Neuronal stem cell (in vitro differentiated cells): ENCODE measurements around the gene LSM14A.
A peak's percentile ranks its signal among the peaks of the same experiment; 100 is the strongest.
"Not testable (repeated sequence)": the region's sequence is repeated elsewhere in the genome, so short reads cannot be mapped to it uniquely, and the experiment has no call there.

Experiments
- DNase-seq: peaks from one replicate; pipeline ENCODE4 v3.0.0-alpha.2; 2013; ENCODE audit warnings: low spot score
- H2AFZ ChIP-seq: one replicate; pipeline ENCODE4 v1.6.1; 2013; ENCODE audit warnings: mild to moderate bottlenecking, low read length, inconsistent platforms
- H2AK5ac ChIP-seq: 2 replicates; pipeline ENCODE4 v1.6.1; 2013; ENCODE audit warnings: low read depth, mild to moderate bottlenecking, inconsistent platforms, low read length, moderate library complexity, mixed read lengths
- H2BK120ac ChIP-seq: 2 replicates; pipeline ENCODE4 v1.6.1; 2013; ENCODE audit warnings: low read depth, mild to moderate bottlenecking, inconsistent platforms, low read length, moderate library complexity, mixed read lengths
- H2BK12ac ChIP-seq: one replicate; pipeline ENCODE4 v1.6.1; 2013; ENCODE audit warnings: low read length, inconsistent platforms
- H2BK15ac ChIP-seq: 2 replicates; pipeline ENCODE4 v1.6.1; 2013; ENCODE audit warnings: mild to moderate bottlenecking, low read length, inconsistent platforms, mixed read lengths
- H2BK5ac ChIP-seq: one replicate; pipeline ENCODE4 v1.6.1; 2013; ENCODE audit warnings: inconsistent platforms, mild to moderate bottlenecking, low read length, moderate library complexity
- H3K14ac ChIP-seq: one replicate; pipeline ENCODE4 v1.6.1; 2013; ENCODE audit warnings: low read length, inconsistent platforms
- H3K18ac ChIP-seq: 2 replicates; pipeline ENCODE4 v1.6.1; 2013; ENCODE audit warnings: low read length, inconsistent platforms
- H3K23ac ChIP-seq: 2 replicates; pipeline ENCODE4 v1.6.1; 2013; ENCODE audit warnings: low read depth, mild to moderate bottlenecking, mixed read lengths, low read length, inconsistent platforms; ENCODE audit not compliant: poor library complexity
- H3K27ac ChIP-seq: replicated peaks from 3 replicates; pipeline ENCODE4 v1.5.1; 2013; ENCODE audit warnings: low read length, inconsistent platforms
- H3K27me3 ChIP-seq, 3 experiments: 2 replicates each; pipeline ENCODE4 v1.6.1; 2013; ENCODE audit warnings: low read length in 3 of 3, mild to moderate bottlenecking in 2 of 3, inconsistent platforms in 1 of 3, low read depth in 1 of 3, mixed read lengths in 1 of 3, moderate library complexity in 1 of 3; ENCODE audit not compliant: control insufficient read depth in 3 of 3, insufficient read depth in 3 of 3
- H3K36me3 ChIP-seq, 2 donors: replicated peaks in 1 of 2; 2 replicates each; pipeline ENCODE4 v1.6.1; 2013; ENCODE audit warnings: low read length in 2 of 2; ENCODE audit not compliant: control insufficient read depth in 2 of 2, insufficient read depth in 2 of 2
- H3K4ac ChIP-seq: 2 replicates; pipeline ENCODE4 v1.6.1; 2013; ENCODE audit warnings: inconsistent platforms, mild to moderate bottlenecking, low read length, moderate library complexity
- H3K4me1 ChIP-seq, 2 donors: 1 replicate in 1 of 2; 2 replicates in 1 of 2; pipeline ENCODE4 v1.6.1; 2013; ENCODE audit warnings: low read length in 2 of 2, low read depth in 1 of 2; ENCODE audit not compliant: control insufficient read depth in 2 of 2, insufficient read depth in 1 of 2
- H3K4me2 ChIP-seq: one replicate; pipeline ENCODE4 v1.6.1; 2013; ENCODE audit warnings: mild to moderate bottlenecking, low read length, inconsistent platforms; ENCODE audit not compliant: insufficient read depth, poor library complexity, severe bottlenecking
- H3K4me3 ChIP-seq, 2 donors: 2 replicates each; pipeline ENCODE4 v1.5.1; 2013; ENCODE audit warnings: low read length in 2 of 2, mild to moderate bottlenecking in 2 of 2, inconsistent platforms in 1 of 2, moderate library complexity in 1 of 2
- H3K79me1 ChIP-seq: one replicate; pipeline ENCODE4 v1.6.1; 2013; ENCODE audit warnings: low read depth, mild to moderate bottlenecking, inconsistent platforms, low read length, moderate library complexity
- H3K9ac ChIP-seq: one replicate; pipeline ENCODE4 v1.6.1; 2013; ENCODE audit warnings: mild to moderate bottlenecking, low read depth, low read length, inconsistent platforms; ENCODE audit not compliant: poor library complexity
- H3K9me3 ChIP-seq, 2 donors: replicated peaks in 1 of 2; 2 replicates each; pipeline versions ENCODE3 to v1.6.1; 2013; ENCODE audit warnings: low read length in 2 of 2, mild to moderate bottlenecking in 2 of 2, inconsistent platforms in 1 of 2, low read depth in 1 of 2, mixed read lengths in 1 of 2, moderate library complexity in 1 of 2; ENCODE audit not compliant: control insufficient read depth in 2 of 2, insufficient read depth in 1 of 2
- H4K8ac ChIP-seq: one replicate; pipeline ENCODE4 v1.6.1; 2013; ENCODE audit warnings: low read depth, mild to moderate bottlenecking, inconsistent platforms, low read length, moderate library complexity
- H4K91ac ChIP-seq: one replicate; pipeline ENCODE4 v1.6.1; 2013; ENCODE audit warnings: low read length, low read depth, mild to moderate bottlenecking, inconsistent platforms; ENCODE audit not compliant: poor library complexity
- WGBS, 2 donors: extraction: QIAGEN DNeasy Blood & Tissue Kit; methylation state at CpG; one replicate each; pipeline ENCODE4 v1.1.7; 2013; ENCODE audit warnings: missing lambda C conversion rate in 2 of 2, mixed read lengths in 1 of 2; ENCODE audit not compliant: insufficient read length in 2 of 2, insufficient replicate concordance in 1 of 2; ENCODE audit errors: extremely low coverage in 2 of 2; 5-methylcytosine and 5-hydroxymethylcytosine counted together

The LSM14A gene

DNA sequence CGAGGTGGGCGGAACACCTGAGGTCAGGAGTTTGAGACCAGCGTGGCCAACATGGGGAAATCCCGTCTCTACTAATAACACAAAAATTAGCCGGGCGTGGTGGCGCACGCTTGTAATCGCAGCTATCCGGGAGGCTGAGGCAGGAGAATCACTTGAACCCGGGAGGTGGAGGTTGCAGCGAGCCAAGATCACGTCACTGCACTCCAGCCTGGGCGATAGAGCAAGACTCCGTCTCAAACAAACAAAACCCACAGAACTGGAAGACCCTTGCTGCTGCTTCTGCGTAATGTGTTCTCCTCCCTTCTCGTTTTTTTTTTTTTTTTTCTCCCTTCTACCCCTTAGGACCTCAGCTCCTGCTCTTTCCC is 81.4 kb downstream of the LSM14A start:
- peak overlapping the region; percentile 71 for H3K4me2 ChIP-seq
- H3K36me3 ChIP-seq, H3K27me3 ChIP-seq, H3K4ac ChIP-seq, H3K18ac ChIP-seq, H2BK12ac ChIP-seq, H3K79me1 ChIP-seq, H3K9ac ChIP-seq, H3K4me1 ChIP-seq, H3K9me3 ChIP-seq, H4K8ac ChIP-seq, H3K23ac ChIP-seq, DNase-seq, H3K14ac ChIP-seq, H2BK5ac ChIP-seq, H3K27ac ChIP-seq, H2AK5ac ChIP-seq, H2BK15ac ChIP-seq, H4K91ac ChIP-seq, H2BK120ac ChIP-seq: not testable (repeated sequence)
- peak overlapping the region; percentile 97 for H2AFZ ChIP-seq
- no CpG with 5 or more reads among the region's 17 CpGs for WGBS, 2 donors
- peak overlapping the region; percentile 75 to 87 for H3K4me3 ChIP-seq

DNA sequence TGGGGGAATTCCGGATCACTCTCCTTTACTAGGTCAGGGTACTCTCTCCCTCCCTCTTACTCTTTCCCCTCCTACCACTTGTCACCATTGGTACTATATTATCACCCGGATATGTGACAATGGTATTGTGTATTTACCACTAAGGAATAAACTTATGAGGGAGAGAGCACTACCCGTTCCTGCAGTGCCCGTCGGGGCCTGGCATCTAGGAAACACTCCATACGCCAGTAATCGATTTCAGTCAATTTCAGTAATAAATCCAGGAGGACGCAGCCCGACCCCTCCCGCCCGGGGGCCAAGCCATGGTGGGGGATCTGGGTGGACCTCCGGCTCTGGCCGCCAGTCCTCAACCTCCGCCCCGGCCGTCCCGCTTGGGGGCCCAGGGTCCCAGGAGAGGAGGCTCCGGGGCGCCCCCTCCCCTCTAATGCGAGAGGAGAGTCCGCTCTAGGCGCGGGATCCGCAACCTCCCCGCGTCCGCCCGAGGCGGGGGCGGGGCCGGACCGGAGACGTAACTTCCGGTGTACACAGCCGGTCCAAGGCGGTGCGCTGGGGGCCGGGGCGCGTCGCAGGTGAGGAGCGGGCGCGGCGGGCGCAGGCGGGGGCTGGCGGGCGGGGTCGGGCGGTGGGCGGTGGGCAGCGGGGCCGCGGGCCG is 81.9 kb downstream of the LSM14A start, which contains the start of gene GARRE1:
TSS of gene GARRE1 (plus strand) at position 509 of the 652 bp plus-strand sequence. CDS start 45,920 bp downstream, outside the sequence.
- peak within 1 kb of the TSS; percentile 73 for H3K23ac ChIP-seq
- peak within 1 kb of the TSS; percentile 75 for H3K27ac ChIP-seq
- H3K4me3 ChIP-seq: peak within 1 kb of the TSS; percentile 75 to 99
- H2BK5ac ChIP-seq: no peak within 1 kb of the TSS
- H2BK15ac ChIP-seq: peak within 1 kb of the TSS; percentile 26
- H3K9ac ChIP-seq: peak within 1 kb of the TSS; percentile 88
- peak within 1 kb of the TSS; percentile 82 for H3K14ac ChIP-seq
- no peak within 1 kb of the TSS for H4K91ac ChIP-seq
- peak within 1 kb of the TSS; percentile 97 for H2AFZ ChIP-seq
- peaks cover 4% of the 10 kb centered on the region for H3K79me1 ChIP-seq
- H3K27me3 ChIP-seq: no peaks in the 10 kb centered on the region
- H4K8ac ChIP-seq: peak within 1 kb of the TSS; percentile 65
- no peaks in the 10 kb centered on the region for H3K9me3 ChIP-seq
- H3K4me1 ChIP-seq: peaks cover 0 to 2% of the 10 kb centered on the region in 2 donors
- no peak within 1 kb of the TSS for H2AK5ac ChIP-seq
- peak within 1 kb of the TSS; percentile 71 for H3K4me2 ChIP-seq
- H2BK12ac ChIP-seq: no peak within 1 kb of the TSS
- WGBS, 2 donors: no CpG with 5 or more reads among the region's 56 CpGs
- peak within 1 kb of the TSS; percentile 61 for H2BK120ac ChIP-seq
- H3K36me3 ChIP-seq: peaks cover 0 to 8% of the 10 kb centered on the region in 2 donors
- peak; percentile 84 for DNase-seq
- H3K4ac ChIP-seq: no peak within 1 kb of the TSS
- peak within 1 kb of the TSS; percentile 89 for H3K18ac ChIP-seq

GRCh38 chr19:34254698-34255432 is 82.6 kb downstream of the LSM14A start:
- peak overlapping the region; percentile 89 for H3K18ac ChIP-seq

GRCh38 chr19:34255546-34255945 is 83.2 kb downstream of the LSM14A start:
- Histone ChIP-seq H4K8ac (no peak overlapping the region), H2BK120ac (no peak overlapping the region), H3K4me1 (peaks cover 0 to 2% of the 10 kb centered on the region in 2 donors), H3K4ac (no peak overlapping the region), H3K9me3 (no peaks in the 10 kb centered on the region), H2BK15ac (no peak overlapping the region), H3K27me3 (no peaks in the 10 kb centered on the region), H2BK12ac (no peak overlapping the region), H2AFZ (no peak overlapping the region), H2BK5ac (no peak overlapping the region), H3K9ac (no peak overlapping the region), H3K79me1 (peaks cover 4% of the 10 kb centered on the region), H3K27ac (no peak overlapping the region), H3K18ac (no peak overlapping the region), H3K4me2 (no peak overlapping the region), H3K4me3 (peak overlapping the region in 1 of 2 donors; percentile 75), H2AK5ac (no peak overlapping the region), H4K91ac (no peak overlapping the region), H3K14ac (no peak overlapping the region), H3K36me3 (peaks cover 0 to 12% of the 10 kb centered on the region in 2 donors), H3K23ac (no peak overlapping the region)
- no peak for DNase-seq
- WGBS, 2 donors: no CpG with 5 or more reads among the region's 9 CpGs

More at GRCh38 chr19:34254698-34255432, 82.6 kb downstream of the LSM14A start:
- Histone ChIP-seq H2AFZ (peak overlapping the region; percentile 97), H2BK5ac (no peak overlapping the region), H3K14ac (peak overlapping the region; percentile 82), H3K9ac (peak overlapping the region; percentile 88), H2AK5ac (no peak overlapping the region), H4K91ac (no peak overlapping the region), H3K9me3 (no peaks in the 10 kb centered on the region), H2BK12ac (no peak overlapping the region), H3K27me3 (no peaks in the 10 kb centered on the region), H2BK15ac (peak overlapping the region; percentile 26), H3K4me2 (peak overlapping the region; percentile 62), H3K4me3 (peak overlapping the region; percentile 75 to 99), H2BK120ac (peak overlapping the region; percentile 61), H3K23ac (peak overlapping the region; percentile 73), H3K27ac (peak overlapping the region; percentile 75), H4K8ac (peak overlapping the region; percentile 65), H3K79me1 (peaks cover 4% of the 10 kb centered on the region), H3K4ac (no peak overlapping the region), H3K36me3 (peaks cover 0 to 12% of the 10 kb centered on the region in 2 donors), H3K4me1 (peaks cover 0 to 2% of the 10 kb centered on the region in 2 donors)
- WGBS, 2 donors: no CpG with 5 or more reads among the region's 88 CpGs
- peak; percentile 48 for DNase-seq
